ENCODE measurements around the gene AMACR. TPM values are rescaled to one million over a fixed set of nuclear protein-coding genes. Genes with fewer than 3 reads are reported as not detected.
A peak's percentile ranks its signal among the peaks of the same experiment; 100 is the strongest.
"Not testable (repeated sequence)": the region's sequence is repeated elsewhere in the genome, so short reads cannot be mapped to it uniquely, and the experiment has no call there.

The AMACR gene
- total RNA-seq, 1 donor = 15.2 TPM

DNA sequence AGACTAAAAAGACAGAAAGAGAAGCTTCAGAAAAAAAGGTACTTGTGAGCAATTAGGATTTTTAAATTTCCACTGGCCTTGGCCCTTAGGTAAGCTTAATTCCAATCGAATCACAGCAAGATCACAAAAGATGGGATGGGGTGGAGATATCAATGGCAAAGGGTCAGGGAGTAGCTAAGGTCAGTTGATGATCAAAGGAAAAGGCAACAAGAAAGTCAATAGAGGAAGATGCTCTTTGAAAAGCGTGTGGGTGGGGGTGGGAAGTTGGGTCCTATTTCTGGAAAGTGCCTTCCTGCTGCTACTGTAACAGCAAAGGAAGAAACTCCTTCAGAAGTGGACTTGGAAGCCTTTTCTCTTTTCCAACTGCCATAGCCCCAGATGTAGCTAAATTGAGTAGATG lies 27.9 kb upstream of the AMACR start:
- H3K79me2 ChIP-seq (ENCODE audit: insufficient read depth, low read length) = no peaks in the 10 kb centered on the region
- H3K36me3 ChIP-seq (ENCODE audit: insufficient read depth, low read length) = no peaks in the 10 kb centered on the region
- H4K20me1 ChIP-seq (ENCODE audit: insufficient read depth, low read length) = no peaks in the 10 kb centered on the region
- H3K9me3 ChIP-seq (ENCODE audit: low read depth, low read length) = no peaks in the 10 kb centered on the region
- H3K27ac ChIP-seq (ENCODE audit: low read depth, low read length) = no peak overlapping the region
- no peaks in the 10 kb centered on the region for H3K4me1 ChIP-seq (ENCODE audit: insufficient read depth, low read length)
- H3K4me3 ChIP-seq (ENCODE audit: insufficient read depth, low read length) = no peak overlapping the region
- no peak for DNase-seq (ENCODE audit: insufficient read length, low spot score, missing footprints)
- TF ChIP-seq, protein P1, sequence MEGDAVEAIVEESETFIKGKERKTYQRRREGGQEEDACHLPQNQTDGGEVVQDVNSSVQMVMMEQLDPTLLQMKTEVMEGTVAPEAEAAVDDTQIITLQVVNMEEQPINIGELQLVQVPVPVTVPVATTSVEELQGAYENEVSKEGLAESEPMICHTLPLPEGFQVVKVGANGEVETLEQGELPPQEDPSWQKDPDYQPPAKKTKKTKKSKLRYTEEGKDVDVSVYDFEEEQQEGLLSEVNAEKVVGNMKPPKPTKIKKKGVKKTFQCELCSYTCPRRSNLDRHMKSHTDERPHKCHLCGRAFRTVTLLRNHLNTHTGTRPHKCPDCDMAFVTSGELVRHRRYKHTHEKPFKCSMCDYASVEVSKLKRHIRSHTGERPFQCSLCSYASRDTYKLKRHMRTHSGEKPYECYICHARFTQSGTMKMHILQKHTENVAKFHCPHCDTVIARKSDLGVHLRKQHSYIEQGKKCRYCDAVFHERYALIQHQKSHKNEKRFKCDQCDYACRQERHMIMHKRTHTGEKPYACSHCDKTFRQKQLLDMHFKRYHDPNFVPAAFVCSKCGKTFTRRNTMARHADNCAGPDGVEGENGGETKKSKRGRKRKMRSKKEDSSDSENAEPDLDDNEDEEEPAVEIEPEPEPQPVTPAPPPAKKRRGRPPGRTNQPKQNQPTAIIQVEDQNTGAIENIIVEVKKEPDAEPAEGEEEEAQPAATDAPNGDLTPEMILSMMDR (IDR thresholded peaks at IDR 0.05; ENCODE audit: extremely low read depth, low read depth, low read length) = no peak
- no peaks in the 10 kb centered on the region for H3K27me3 ChIP-seq (ENCODE audit: insufficient read depth, low read length)
- H3K4me2 ChIP-seq (ENCODE audit: insufficient read depth, low read length) = no peak overlapping the region
- H2AFZ ChIP-seq (ENCODE audit: low read length) = no peak overlapping the region

DNA sequence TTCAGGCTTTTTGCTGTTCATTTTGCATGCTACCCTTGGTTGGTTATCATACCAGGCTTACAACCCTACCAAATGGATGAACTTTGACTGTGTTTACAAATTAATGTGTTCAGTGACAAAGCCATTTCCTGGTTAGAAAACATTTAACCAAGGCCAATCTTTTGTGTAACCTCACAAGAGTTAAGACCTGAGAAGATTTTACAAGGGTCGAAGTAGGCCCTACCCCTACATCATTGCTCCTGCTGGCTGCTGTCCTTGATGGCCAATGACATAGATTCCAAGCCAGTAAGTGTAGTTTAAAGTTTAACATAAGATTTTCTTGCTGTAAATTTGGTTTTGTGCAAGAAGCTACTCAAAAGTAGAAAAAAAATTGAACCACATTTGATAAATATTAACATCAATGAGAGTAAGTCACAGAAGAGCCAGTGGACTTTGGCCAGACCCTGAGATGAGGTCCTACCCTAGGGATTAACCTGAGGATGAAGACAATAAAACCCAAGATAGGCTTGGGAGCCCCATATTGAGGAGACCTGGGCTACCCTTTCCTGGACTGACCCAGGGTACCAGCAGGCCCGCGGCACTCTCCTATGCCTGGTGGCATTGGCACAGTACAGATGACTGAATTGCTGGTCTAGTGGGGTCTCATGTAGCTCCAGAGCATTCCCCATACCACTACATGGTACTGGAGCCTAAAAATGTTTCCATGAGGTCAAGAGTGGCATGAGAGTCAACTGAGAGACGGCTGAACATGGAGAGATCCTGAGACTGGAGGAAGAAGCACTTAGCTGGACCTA lies 26.9 kb upstream of the AMACR start:
- no peak overlapping the region for H2AFZ ChIP-seq (ENCODE audit: low read length)
- H3K27me3 ChIP-seq (ENCODE audit: insufficient read depth, low read length) = no peaks in the 10 kb centered on the region
- no peak overlapping the region for H3K4me2 ChIP-seq (ENCODE audit: insufficient read depth, low read length)
- H4K20me1 ChIP-seq (ENCODE audit: insufficient read depth, low read length) = no peaks in the 10 kb centered on the region
- H3K27ac ChIP-seq (ENCODE audit: low read depth, low read length) = no peak overlapping the region
- no peak for DNase-seq (ENCODE audit: insufficient read length, low spot score, missing footprints)
- no peaks in the 10 kb centered on the region for H3K36me3 ChIP-seq (ENCODE audit: insufficient read depth, low read length)
- TF ChIP-seq, protein P1 (IDR thresholded peaks at IDR 0.05; ENCODE audit: extremely low read depth, low read depth, low read length) = no peak
- no peaks in the 10 kb centered on the region for H3K9me3 ChIP-seq (ENCODE audit: low read depth, low read length)
- H3K4me1 ChIP-seq (ENCODE audit: insufficient read depth, low read length) = no peaks in the 10 kb centered on the region
- H3K79me2 ChIP-seq (ENCODE audit: insufficient read depth, low read length) = no peaks in the 10 kb centered on the region
- H3K4me3 ChIP-seq (ENCODE audit: insufficient read depth, low read length) = no peak overlapping the region

DNA sequence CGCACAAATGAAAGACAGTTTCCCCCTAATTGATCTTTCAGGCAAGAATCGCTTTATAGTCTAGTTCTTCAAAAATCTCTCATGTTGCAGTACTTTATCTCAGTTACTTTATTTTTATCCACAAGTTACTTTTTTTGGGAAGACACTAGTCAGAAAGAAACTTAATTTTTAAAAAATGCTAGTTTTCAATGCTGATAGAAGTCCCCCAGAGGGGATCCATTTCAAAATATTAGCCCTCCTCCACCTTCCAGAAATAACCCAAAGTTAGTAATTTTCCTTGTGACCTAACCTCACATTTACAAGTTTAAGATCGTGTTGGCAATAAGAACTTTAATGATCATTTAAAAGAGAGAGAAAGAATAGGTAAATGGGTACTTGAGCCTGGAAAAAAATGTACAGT lies 24.1 kb upstream of the AMACR start:
- no peak overlapping the region for H3K4me3 ChIP-seq (ENCODE audit: insufficient read depth, low read length)
- no peaks in the 10 kb centered on the region for H4K20me1 ChIP-seq (ENCODE audit: insufficient read depth, low read length)
- no peaks in the 10 kb centered on the region for H3K27me3 ChIP-seq (ENCODE audit: insufficient read depth, low read length)
- H3K9me3 ChIP-seq (ENCODE audit: low read depth, low read length) = no peaks in the 10 kb centered on the region
- H3K27ac ChIP-seq (ENCODE audit: low read depth, low read length) = no peak overlapping the region
- H3K4me2 ChIP-seq (ENCODE audit: insufficient read depth, low read length) = no peak overlapping the region
- no peaks in the 10 kb centered on the region for H3K36me3 ChIP-seq (ENCODE audit: insufficient read depth, low read length)
- H2AFZ ChIP-seq (ENCODE audit: low read length) = no peak overlapping the region
- H3K4me1 ChIP-seq (ENCODE audit: insufficient read depth, low read length) = no peaks in the 10 kb centered on the region
- H3K79me2 ChIP-seq (ENCODE audit: insufficient read depth, low read length) = no peaks in the 10 kb centered on the region
- peak; percentile 8 for DNase-seq (ENCODE audit: insufficient read length, low spot score, missing footprints)
- TF ChIP-seq, protein P1 (IDR thresholded peaks at IDR 0.05; ENCODE audit: extremely low read depth, low read depth, low read length) = no peak

DNA sequence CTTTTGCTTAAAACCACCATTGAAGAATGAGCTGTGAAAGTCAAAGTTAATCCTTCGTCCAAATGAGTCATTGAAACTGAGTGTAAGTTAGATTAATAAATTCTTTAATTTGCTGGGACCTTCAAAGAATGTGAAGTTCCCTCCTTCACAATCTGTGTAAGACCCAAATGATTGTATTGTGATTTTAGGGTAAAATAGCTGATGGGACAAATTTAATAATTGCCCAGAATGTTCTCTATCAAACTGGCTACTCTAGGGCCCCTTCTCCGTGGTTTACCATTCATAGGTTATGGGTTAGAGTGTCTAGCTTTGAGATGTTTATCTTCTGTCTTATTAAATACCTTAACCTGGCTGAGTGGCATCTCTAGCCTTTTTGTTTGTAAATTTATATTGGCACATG lies 23.3 kb upstream of the AMACR start:
- Histone ChIP-seq H3K36me3 (ENCODE audit: insufficient read depth, low read length) (no peaks in the 10 kb centered on the region), H3K4me3 (ENCODE audit: insufficient read depth, low read length) (no peak overlapping the region), H3K9me3 (ENCODE audit: low read depth, low read length) (no peaks in the 10 kb centered on the region), H3K27ac (ENCODE audit: low read depth, low read length) (no peak overlapping the region), H3K27me3 (ENCODE audit: insufficient read depth, low read length) (no peaks in the 10 kb centered on the region), H3K79me2 (ENCODE audit: insufficient read depth, low read length) (no peaks in the 10 kb centered on the region), H3K4me2 (ENCODE audit: insufficient read depth, low read length) (no peak overlapping the region), H4K20me1 (ENCODE audit: insufficient read depth, low read length) (no peaks in the 10 kb centered on the region), H3K4me1 (ENCODE audit: insufficient read depth, low read length) (no peaks in the 10 kb centered on the region), H2AFZ (ENCODE audit: low read length) (no peak overlapping the region)
- TF ChIP-seq, protein P1 (IDR thresholded peaks at IDR 0.05; ENCODE audit: extremely low read depth, low read depth, low read length) = no peak
- DNase-seq (ENCODE audit: insufficient read length, low spot score, missing footprints) = no peak

DNA sequence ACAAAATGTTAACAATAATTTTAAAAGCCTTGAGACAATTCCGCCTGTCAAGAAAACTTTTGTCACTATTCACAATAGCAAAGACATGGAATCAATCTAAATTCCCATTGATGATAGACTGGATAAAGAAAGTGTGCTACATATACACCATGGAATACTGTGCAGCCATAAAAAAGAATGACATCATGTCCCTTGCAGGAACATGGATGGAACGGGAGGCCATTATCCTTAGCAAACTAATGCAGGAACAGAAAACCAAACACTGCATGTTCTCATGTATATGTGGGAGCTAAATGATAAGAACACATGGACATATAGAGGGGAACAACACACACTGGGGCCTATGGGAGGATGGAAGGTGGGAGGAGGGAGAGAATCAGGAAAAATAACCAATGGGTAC lies 22.7 kb upstream of the AMACR start:
- not testable (repeated sequence) for DNase-seq (ENCODE audit: insufficient read length, low spot score, missing footprints); H3K4me2 ChIP-seq (ENCODE audit: insufficient read depth, low read length); H3K27ac ChIP-seq (ENCODE audit: low read depth, low read length); H2AFZ ChIP-seq (ENCODE audit: low read length); H3K4me3 ChIP-seq (ENCODE audit: insufficient read depth, low read length); H3K27me3 ChIP-seq (ENCODE audit: insufficient read depth, low read length); H3K36me3 ChIP-seq (ENCODE audit: insufficient read depth, low read length); H3K9me3 ChIP-seq (ENCODE audit: low read depth, low read length); H3K4me1 ChIP-seq (ENCODE audit: insufficient read depth, low read length); H3K79me2 ChIP-seq (ENCODE audit: insufficient read depth, low read length); H4K20me1 ChIP-seq (ENCODE audit: insufficient read depth, low read length)
